COR-L47 (cell line): Measurements from ENCODE around the gene TIPIN.

ENCODE experiments used
- DNase-seq: peaks from one replicate; lab custom pipeline; 2025; lab: John Stamatoyannopoulos, UW

The TIPIN gene

DNA sequence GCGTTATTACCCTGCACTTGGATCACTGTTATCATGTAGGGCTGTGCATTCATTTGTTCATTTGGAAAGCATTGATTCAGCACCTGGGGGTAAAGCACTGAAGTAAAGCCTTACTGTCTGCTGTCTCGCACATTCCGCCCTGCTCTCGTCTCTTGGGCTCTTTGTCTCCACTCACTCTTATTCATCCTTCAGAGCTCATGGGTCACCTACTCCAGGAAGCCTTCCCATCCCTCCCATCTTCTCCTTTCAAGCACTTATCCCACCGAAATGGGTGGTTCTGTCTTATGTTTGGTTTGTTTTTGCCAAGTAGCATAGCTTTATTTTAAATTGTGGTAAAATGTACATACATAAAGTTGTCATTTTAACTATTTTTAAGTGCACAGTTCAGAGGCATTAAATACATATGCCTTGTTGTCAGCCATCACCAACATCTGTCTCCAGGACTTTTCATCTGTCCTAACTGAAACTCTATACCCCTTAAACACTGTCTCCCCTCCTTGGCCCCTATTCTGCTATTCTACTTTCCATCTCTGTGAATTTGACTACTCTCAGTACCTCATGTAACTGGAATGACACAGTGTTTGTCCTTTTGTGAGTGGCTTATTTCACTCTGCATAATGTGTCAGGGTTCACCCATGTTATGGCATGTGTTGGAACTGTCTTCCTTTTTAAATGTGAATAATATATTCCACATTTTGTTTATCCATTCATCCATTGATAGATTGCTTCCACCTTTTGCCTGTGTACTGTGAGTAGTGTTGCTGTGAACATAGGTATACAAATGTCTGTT lies 53.8 kb downstream of the TIPIN start:
- no peak for DNase-seq

DNA sequence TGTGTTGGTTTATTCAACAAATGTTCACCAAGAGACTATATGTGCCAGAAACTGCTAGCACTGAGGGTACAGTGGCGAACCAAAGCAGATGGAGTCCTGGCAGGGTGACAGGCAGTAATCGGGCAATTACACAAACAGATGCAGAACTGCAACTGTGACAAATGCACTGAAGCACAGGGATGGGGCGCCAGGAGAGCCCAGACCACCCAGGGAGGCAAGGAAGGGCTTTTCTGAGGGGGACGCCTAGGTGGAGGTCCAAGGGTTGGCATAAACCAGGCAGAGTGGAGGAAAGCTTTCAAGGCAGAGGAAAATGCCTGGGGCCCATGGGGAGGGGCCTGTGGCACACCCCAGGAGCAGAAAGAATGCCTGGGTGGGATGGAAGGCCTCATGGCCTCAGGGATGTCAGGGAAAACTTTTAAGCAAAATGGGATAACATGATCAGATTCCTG lies 57.7 kb downstream of the TIPIN start:
- peak; percentile 45 for DNase-seq

DNA sequence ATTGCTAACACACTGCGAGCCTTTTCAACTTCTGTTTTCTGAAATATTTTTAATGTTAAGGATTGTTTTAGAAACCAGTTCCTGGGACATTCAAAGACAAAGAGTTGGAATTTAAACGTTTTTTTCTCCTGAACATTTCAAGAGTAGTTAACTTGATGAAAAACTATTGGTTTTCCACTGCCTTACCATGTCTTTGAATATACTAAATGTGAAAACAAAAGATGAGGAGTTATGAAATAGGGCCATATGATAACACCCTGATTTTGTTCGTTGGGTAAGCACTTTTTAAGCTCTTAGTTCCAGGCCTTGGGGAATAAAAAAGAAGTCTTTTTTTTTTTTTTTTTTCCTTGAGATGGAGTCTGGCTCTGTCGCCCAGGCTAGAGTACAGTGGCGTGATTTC lies 60.3 kb downstream of the TIPIN start:
- DNase-seq: no peak

DNA sequence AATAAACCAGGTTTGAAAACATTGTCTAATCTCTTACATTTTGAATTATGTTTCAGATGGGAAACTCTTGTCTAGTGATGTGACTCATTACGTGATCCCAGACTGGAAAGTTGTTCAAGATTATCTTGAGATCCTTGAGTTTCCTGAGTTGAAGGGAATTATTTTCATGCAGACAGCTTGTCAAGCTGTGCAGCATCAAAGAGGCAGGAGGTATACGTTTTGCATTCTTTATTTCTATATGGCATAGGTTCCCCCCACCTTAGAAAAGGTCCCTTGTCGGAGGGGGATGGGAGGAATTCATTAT lies 61.6 kb downstream of the TIPIN start:
- DNase-seq: no peak

DNA sequence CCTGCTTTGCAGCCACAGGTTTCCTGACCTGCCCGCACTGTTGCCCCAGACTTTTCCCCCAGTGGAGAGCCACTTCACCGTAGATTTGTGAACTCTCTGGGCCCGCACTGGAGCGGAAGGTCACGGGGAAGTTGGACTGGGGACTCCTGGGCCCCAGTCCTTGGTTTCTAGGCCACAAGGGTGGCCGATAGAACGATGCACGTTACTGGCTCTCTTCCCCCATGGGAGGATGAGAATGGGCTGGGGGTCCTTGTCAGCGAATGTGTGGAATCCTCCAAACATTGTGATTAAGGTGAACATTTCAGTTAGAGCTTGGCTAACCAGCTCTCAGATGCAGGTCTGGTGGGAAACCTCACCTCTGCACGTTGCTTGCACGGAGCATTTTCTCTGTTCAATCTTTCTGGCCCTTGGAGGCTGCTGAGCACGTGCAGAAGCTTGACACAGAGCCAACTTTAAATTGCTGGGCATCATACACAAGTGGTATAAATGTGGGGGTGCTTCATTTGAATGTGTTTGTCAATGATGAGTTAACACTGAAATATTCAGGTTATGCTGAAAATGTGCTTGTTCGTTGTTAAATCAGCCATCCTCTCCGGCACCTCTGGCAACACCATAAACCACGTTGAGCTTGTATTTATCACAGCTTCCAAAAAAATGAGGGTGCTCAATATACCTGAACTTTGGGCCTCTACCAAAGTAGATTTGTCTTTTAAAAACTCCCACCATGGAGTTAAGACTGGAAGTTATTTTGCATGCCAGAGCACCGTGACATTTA lies 62.1 kb downstream of the TIPIN start:
- peak; percentile 73 for DNase-seq

DNA sequence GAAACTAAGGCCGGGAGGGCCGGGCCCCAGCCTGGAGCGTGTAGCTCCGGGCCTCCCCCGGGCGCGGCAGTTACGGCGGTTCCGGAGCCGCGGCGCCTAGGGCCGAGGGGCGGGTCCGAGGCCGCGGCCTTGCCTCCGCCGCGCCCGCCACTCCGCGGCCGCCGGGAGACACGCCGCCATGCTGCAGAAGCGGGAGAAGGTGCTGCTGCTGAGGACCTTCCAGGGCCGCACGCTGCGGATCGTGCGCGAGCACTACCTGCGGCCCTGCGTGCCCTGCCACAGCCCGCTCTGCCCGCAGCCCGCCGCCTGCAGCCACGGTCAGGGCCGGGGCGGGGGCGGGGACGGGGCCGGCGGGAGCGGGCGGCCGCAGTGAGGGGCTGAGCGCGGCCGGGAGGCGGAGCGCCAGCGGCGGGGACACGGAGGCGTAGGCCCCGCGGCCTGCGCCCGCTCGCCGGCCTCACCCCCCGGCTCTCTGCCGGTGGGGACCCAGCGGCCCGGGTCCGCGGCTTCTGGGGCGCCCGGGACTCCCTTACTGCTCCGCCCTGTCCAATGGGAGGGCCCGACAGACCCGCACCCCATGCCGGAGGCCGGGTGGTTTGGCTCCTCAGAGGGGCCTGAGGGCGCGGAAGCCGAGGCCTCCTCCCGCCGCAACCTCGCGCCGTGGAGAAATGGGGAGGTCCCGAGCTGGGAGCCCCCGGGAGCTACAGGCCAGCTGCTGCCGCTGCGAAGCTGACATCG lies 62.9 kb downstream of the TIPIN start, which contains the start of gene DIS3L:
DIS3L (plus strand) TSS at position 150 of the 738 bp plus-strand sequence; CDS start at position 179, 29 bp downstream.
- DNase-seq: peak; percentile 48

DNA sequence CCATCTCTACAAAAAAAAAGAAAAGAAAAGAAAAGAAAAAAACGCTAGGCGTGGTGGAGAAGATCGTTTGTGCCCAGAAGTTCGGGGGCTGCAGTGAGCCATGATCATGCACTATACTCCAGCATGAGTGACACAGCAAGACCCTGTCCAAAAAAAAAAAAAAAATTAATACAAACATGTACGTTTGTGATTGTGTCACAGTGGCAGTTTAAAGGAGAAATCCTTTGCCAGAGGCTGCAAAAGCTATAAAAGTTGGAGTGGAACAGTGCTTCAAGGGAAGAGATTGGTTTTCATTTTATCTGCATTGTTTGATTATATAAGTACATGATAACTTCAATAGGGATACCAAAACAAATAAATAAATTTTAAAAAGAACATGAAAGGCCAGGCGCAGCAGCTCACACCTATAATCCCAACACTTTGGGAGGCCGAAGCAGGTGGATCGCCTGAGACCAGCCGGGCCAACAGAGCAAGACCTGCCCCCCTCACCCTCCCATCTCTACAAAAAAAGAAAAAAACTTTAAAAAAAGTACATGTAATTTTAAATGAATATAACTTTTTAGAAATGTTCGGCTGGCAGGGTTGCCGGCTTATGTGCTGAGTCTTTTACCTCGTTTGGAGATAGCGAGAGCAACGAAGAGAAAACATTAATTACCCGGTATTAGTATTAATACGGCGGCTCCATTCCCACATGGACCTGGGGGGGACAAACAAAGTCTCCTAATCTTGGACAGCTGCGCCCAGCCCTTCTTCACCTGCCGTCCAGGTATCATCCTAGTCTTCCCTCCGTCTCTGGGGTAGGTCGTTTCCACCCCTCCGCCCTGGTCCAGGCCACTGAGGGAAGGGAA lies 63.7 kb downstream of the TIPIN start:
- no peak for DNase-seq

DNA sequence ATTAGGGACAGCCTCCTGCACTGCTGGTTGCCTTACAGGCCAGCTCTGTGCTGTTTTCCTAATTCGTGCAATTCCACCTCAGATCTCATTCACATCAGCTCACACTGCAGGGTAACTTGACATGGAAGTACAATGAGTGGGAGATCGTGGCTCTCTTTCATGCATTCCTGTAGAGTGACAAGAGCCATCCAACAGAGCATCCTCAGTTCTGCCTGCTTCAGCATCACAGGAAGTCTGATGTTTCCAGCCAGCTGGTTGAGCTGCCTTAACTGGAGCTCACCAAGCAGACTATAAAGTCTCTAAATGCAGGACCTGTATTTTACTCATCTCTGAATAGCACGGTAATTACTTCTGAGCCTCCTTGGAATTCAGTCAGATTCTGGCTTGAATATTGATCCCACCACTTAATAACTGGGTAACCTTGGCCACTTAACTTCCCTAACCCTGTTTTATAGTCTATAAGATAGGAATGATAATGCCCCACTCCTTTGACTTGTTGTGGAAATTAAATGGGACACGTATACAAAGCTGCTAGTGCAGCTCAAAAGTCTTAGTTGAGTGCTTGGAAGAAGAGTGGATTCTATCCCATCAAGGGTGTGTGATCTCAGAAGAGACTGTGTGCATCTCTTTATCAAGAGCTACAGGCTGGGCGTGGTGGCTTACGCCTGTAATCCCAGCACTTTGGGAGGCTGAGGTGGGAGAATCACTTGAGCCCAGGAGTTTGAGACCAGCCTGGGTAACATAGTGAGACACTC lies 64.5 kb downstream of the TIPIN start:
- DNase-seq: no peak

DNA sequence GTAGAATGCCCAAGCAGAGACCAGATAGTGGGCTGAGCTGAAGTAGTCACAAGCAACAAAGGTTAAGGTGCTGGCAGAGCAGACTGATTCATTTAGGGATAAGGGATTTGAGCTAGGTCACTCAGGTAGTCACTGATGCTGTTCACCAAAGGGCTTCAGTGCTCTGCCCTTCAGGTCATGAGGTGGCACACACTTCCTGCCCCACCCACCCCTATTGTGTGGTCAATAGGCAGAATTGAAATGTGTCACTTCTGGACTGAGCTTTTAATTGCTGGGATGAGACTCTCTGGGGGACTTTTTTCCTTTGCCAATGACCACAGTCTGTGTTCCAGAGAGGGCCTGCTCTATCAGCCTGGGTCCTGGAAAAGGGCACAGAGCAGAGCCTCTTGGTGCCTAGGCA lies 66.0 kb downstream of the TIPIN start:
- no peak for DNase-seq

DNA sequence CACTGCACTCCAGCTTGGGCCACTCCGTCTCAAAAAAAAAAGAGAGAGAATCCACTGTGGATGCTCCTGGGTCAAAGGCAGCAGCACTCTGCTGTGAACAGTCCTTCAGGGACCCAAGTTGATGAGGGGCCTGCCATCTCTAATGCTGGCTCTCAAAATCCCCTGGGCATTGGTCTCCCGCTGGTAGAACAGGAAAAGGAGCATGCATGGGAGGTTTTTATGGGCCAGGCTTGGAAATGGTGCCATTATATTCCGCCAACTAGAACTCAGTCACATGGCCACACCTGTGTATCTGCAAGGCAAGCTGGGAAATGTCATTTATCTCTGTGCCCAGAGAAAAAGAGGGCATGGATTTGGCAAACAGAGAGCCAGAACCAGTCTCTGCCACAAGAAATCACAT lies 66.5 kb downstream of the TIPIN start:
- no peak for DNase-seq

DNA sequence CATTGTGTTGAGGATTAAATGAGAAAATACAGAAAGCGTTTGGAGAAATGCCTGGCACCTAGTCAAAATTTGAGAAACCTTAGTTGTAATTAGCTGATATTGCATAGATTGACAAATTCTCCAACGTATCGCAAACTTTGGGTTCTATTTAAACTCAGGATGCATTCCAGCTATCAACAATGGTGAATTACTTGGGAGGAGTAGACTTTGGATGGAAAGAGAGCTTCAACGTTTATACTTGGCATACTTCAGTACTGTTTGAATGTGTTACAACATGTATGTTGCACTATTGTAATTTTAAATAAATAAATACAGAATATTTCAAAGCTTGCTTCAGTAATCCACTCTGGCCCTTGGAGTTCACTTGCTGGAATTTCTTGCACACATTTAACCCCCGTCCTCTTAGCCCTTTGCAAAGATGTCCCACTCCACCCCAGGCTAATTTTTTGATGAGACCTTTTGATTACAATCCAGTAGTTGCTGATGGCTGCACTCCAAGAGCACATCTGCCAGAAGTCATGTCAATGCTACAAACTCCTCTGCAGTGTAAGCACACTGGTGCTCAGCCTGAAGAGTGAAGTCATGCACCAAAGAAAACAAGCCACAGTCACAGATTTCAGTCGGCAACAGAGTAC lies 67.8 kb downstream of the TIPIN start:
- no peak for DNase-seq

DNA sequence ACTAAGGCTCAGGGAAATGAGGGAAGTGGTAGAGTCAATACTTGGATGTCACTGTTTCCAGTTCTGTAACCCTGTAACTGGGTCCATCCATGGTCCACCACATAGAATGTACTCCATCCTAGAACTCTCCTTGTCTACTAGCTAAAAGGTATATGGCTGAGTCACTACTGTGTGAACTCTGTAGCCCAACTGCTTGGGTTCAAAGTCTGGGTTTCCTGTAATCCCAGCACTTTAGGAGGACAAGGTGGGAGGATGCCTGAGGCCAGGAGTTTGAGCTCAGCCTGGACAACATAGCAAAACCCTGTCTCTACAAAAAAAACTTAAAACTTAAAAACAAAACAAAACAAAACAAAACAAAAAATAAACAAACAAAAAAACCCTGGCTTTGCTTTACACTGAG lies 68.4 kb downstream of the TIPIN start:
- DNase-seq: no peak

DNA sequence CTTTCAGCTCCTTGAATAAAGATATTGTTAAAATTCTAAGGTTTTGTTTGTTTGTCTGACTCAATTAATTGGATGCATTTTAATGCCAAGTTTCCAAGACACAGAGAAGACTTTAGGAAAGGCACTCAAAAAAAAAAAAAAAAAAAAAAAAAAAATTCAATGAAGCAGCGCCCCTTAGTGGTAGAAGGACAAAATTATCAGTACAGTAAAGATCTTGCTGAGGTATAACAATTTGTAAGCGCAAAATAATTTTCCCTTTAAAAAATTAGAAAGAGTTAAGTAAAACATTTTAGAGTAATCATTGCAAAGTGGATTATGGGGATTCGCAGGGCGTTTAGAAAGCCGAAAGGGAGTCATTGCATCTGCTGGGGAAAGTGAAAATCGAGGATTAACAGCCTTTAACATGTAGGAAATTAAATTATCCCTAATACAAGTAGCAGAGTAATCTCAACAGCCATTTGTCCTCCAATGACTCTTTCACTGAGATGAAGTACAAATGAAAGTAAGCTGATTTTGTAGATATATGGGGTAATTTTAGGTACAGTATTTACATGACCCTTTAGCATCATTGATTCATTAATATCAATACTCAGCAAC lies 68.9 kb downstream of the TIPIN start:
- DNase-seq: no peak
